ENCODE data around the gene CNTNAP2.

The CNTNAP2 gene

DNA sequence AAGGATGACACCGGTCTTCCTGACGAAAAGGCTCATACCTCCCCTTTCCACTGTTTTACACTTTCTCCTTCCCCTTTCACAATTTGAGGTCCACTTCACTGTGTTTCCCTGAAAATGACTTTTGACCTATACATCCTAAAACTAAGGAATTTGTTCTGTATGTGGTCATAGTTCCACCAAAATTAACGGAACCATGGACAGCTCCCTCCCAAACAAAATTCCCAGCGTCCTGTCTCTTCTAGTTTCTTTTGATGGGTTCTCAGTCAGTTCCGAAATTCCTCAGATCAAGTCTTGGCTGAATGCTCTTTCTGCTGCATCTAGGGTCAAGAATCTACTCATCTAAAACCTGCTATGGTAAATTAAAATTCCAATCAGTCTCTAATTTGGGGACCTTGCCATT, 1191.9 kb downstream of the CNTNAP2 start:
- Histone ChIP-seq H3K4me1 (ENCODE audit: control insufficient read depth, insufficient read depth, low read length, poor library complexity, severe bottlenecking) (no peaks in the 10 kb centered on the region), H3K4me3 (ENCODE audit: extremely low read depth, insufficient read depth, low read length, poor library complexity, severe bottlenecking) (no peak overlapping the region), H3K27ac (ENCODE audit: low read depth, low read length, severe bottlenecking) (no peak overlapping the region), H3K36me3 (ENCODE audit: control insufficient read depth, insufficient read depth, low read length) (no peaks in the 10 kb centered on the region), H3K9me3 (ENCODE audit: control insufficient read depth, low read length) (no peaks in the 10 kb centered on the region)
- 55 to 90% methylated on average over 2 of the region's 5 CpGs for WGBS, 2 experiments (ENCODE audit: insufficient coverage in 2 of 2)

DNA sequence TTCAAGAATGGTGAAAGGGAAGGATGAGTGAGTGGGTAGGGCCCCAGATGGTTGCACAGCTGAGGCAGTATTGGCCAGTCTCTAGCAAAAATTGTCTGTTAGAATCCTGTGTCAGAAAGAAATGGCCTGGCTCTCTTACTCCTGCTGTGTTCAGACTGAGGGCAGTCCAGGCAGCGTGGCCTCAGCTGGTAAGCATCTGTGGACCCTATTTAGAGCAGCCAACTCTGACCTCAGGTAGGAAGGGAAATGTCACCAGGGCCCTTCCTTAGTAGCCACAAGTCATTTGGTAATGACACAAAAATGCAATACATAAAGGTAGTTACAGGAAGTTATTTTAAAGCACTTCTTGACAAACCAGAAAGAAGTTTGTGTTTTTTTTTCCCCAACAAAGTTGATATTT, 1194.7 kb downstream of the CNTNAP2 start:
- Histone ChIP-seq H3K36me3 (ENCODE audit: control insufficient read depth, insufficient read depth, low read length) (no peaks in the 10 kb centered on the region), H3K4me3 (ENCODE audit: extremely low read depth, insufficient read depth, low read length, poor library complexity, severe bottlenecking) (no peak overlapping the region), H3K4me1 (ENCODE audit: control insufficient read depth, insufficient read depth, low read length, poor library complexity, severe bottlenecking) (no peaks in the 10 kb centered on the region), H3K9me3 (ENCODE audit: control insufficient read depth, low read length) (no peaks in the 10 kb centered on the region), H3K27ac (ENCODE audit: low read depth, low read length, severe bottlenecking) (no peak overlapping the region)
- 71 to 75% methylated on average over 1 of the region's 1 CpG for WGBS, 2 experiments (ENCODE audit: insufficient coverage in 2 of 2)

DNA sequence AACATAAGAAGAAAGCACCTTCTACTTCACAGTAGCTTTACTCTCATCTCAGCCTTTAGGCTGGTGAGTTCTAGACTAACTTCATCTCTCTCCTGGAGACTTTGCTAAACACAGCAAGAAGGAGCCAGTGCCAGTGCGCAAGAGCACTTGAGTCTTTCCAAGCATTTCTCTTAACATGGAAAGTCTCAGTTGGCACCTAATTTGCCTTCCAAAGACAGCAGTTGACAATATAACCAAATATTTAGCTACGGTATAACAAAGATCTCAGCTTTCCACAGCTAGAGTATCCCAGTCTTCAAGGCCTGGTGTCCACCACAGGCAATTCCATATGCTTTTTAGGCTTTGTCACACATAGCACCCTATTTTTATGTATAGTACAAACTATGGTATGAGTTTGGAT, 1204.9 kb downstream of the CNTNAP2 start:
- no peak overlapping the region for H3K4me3 ChIP-seq (ENCODE audit: extremely low read depth, insufficient read depth, low read length, poor library complexity, severe bottlenecking)
- no peaks in the 10 kb centered on the region for H3K9me3 ChIP-seq (ENCODE audit: control insufficient read depth, low read length)
- 100% methylated on average over 2 of the region's 2 CpGs for WGBS, 2 experiments (ENCODE audit: insufficient coverage in 2 of 2)
- H3K4me1 ChIP-seq (ENCODE audit: control insufficient read depth, insufficient read depth, low read length, poor library complexity, severe bottlenecking) = no peaks in the 10 kb centered on the region
- no peaks in the 10 kb centered on the region for H3K36me3 ChIP-seq (ENCODE audit: control insufficient read depth, insufficient read depth, low read length)
- H3K27ac ChIP-seq (ENCODE audit: low read depth, low read length, severe bottlenecking) = no peak overlapping the region

DNA sequence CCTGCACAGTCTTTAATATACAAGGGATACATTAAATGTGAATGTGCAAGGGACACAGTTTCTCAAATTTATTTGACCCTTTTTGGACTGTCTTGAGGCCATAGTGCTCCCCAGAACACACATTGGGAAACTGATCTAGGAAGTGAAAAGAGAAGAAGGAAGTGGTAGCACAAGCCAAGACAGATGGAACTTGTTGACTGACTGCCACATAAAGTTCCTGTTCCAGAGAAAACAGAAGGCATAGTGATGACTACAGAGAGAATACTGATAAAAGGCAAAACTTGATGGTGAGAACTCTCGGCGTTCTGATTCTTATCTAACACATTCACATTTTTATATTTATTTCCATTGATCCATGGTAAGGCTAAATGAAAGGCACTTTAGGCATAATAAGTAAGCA, 1216.4 kb downstream of the CNTNAP2 start:
- Histone ChIP-seq H3K4me1 (ENCODE audit: control insufficient read depth, insufficient read depth, low read length, poor library complexity, severe bottlenecking) (no peaks in the 10 kb centered on the region), H3K27ac (ENCODE audit: low read depth, low read length, severe bottlenecking) (no peak overlapping the region), H3K9me3 (ENCODE audit: control insufficient read depth, low read length) (peaks cover 3% of the 10 kb centered on the region), H3K4me3 (ENCODE audit: extremely low read depth, insufficient read depth, low read length, poor library complexity, severe bottlenecking) (no peak overlapping the region), H3K36me3 (ENCODE audit: control insufficient read depth, insufficient read depth, low read length) (no peaks in the 10 kb centered on the region)
- WGBS, 2 experiments (ENCODE audit: insufficient coverage in 2 of 2) = no CpG with 5 or more reads among the region's 2 CpGs

DNA sequence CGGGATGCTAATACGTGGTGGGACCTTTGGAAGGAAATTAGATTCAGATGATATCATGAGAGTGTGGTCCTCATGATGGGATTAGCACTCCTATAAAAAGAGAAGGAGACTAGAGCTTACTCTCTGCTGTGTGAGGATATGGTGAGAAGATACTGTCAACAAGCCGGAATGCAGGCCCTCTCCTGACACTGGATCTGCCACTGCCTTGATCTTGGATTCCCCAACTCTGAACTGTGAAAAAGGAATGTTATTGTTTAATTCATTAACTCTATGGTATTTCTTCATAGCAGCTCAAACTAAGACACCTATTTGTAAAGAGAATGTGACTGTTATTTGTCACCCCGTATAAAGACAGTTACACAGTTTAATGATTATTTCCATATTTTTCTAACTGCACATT, 1246.5 kb downstream of the CNTNAP2 start:
- WGBS, 2 experiments (ENCODE audit: insufficient coverage in 2 of 2) = 100% methylated on average over 2 of the region's 4 CpGs; no CpG with 5 or more reads in 1 of the 2 experiments
- Histone ChIP-seq H3K27ac (ENCODE audit: low read depth, low read length, severe bottlenecking) (no peak overlapping the region), H3K4me1 (ENCODE audit: control insufficient read depth, insufficient read depth, low read length, poor library complexity, severe bottlenecking) (no peaks in the 10 kb centered on the region)

DNA sequence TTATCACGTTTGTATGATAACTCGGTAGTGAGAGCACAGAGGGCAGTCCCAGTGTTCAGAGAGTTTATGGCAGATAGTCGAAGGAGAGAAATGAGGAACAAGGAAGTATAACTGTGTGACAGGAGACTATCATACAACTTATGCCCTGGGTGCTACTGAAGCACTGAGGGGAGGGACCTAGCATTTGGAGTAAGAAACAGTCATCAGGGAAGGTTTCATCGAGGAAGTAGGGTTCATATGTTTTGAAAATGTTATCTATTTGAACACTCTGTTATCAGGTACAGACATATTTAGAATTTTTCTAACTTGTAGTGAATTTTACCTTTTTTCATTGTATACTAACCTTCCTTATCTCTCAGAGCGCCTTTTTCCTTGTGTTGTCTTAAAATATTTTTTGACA, 1259.6 kb downstream of the CNTNAP2 start:
- H3K4me3 ChIP-seq (ENCODE audit: extremely low read depth, insufficient read depth, low read length, poor library complexity, severe bottlenecking) = no peak overlapping the region
- H3K9me3 ChIP-seq (ENCODE audit: control insufficient read depth, low read length) = no peaks in the 10 kb centered on the region
- no peaks in the 10 kb centered on the region for H3K4me1 ChIP-seq (ENCODE audit: control insufficient read depth, insufficient read depth, low read length, poor library complexity, severe bottlenecking)
- no peak overlapping the region for H3K27ac ChIP-seq (ENCODE audit: low read depth, low read length, severe bottlenecking)
- WGBS, 2 experiments (ENCODE audit: insufficient coverage in 2 of 2) = 87% methylated on average over 3 of the region's 5 CpGs; no CpG with 5 or more reads in 1 of the 2 experiments
- H3K36me3 ChIP-seq (ENCODE audit: control insufficient read depth, insufficient read depth, low read length) = no peaks in the 10 kb centered on the region

More for the DNA sequence above, 1246.5 kb downstream of the CNTNAP2 start:
- H3K4me3 ChIP-seq (ENCODE audit: extremely low read depth, insufficient read depth, low read length, poor library complexity, severe bottlenecking) = no peak overlapping the region
- H3K9me3 ChIP-seq (ENCODE audit: control insufficient read depth, low read length) = no peaks in the 10 kb centered on the region
- H3K36me3 ChIP-seq (ENCODE audit: control insufficient read depth, insufficient read depth, low read length) = no peaks in the 10 kb centered on the region

DNA sequence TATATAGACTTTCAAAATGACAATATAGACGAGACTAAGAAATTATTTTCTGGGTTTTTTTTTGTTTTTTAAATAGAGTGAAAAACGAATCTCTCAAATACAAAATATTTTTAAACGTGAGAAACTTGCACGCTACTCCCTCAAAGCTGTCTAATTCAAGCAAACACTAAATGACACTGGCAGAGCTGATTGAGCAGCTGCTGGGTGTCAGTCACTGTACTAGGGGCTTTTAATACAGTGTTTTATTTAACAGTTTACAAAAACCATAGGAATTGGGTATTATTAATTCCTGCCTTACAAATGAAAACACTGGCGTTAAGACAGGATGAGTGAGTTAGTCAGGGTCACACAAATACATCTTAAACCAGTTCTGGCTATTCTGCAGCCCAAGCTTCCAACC, 1264.3 kb downstream of the CNTNAP2 start:
- WGBS, 2 experiments (ENCODE audit: insufficient coverage in 2 of 2) = no CpG with 5 or more reads among the region's 5 CpGs
- no peaks in the 10 kb centered on the region for H3K9me3 ChIP-seq (ENCODE audit: control insufficient read depth, low read length)
- no peaks in the 10 kb centered on the region for H3K36me3 ChIP-seq (ENCODE audit: control insufficient read depth, insufficient read depth, low read length)
- no peak overlapping the region for H3K4me3 ChIP-seq (ENCODE audit: extremely low read depth, insufficient read depth, low read length, poor library complexity, severe bottlenecking)
- H3K4me1 ChIP-seq (ENCODE audit: control insufficient read depth, insufficient read depth, low read length, poor library complexity, severe bottlenecking) = no peaks in the 10 kb centered on the region
- H3K27ac ChIP-seq (ENCODE audit: low read depth, low read length, severe bottlenecking) = no peak overlapping the region

DNA sequence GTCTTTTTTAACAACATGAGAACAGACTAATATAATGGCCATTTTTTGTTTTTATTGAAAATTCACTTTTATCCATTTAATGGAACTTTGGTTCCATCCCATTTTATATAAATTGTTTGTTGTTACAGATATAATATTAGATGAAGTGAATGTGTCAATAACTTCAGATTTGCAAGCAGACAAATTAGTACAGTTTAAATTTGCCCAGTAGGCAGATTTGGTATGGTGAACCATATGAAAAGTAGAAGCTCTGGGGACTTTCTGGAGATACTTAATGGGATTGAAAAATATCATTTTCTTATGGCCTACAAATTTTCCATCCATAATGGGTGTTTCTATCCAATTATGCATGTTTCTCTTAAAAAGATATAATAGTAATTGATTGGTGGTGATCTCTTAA, 1277.7 kb downstream of the CNTNAP2 start:
- H3K4me3 ChIP-seq (ENCODE audit: extremely low read depth, insufficient read depth, low read length, poor library complexity, severe bottlenecking) = no peak overlapping the region
- no peak overlapping the region for H3K27ac ChIP-seq (ENCODE audit: low read depth, low read length, severe bottlenecking)
- no peaks in the 10 kb centered on the region for H3K9me3 ChIP-seq (ENCODE audit: control insufficient read depth, low read length)
- H3K36me3 ChIP-seq (ENCODE audit: control insufficient read depth, insufficient read depth, low read length) = no peaks in the 10 kb centered on the region
- no peaks in the 10 kb centered on the region for H3K4me1 ChIP-seq (ENCODE audit: control insufficient read depth, insufficient read depth, low read length, poor library complexity, severe bottlenecking)

DNA sequence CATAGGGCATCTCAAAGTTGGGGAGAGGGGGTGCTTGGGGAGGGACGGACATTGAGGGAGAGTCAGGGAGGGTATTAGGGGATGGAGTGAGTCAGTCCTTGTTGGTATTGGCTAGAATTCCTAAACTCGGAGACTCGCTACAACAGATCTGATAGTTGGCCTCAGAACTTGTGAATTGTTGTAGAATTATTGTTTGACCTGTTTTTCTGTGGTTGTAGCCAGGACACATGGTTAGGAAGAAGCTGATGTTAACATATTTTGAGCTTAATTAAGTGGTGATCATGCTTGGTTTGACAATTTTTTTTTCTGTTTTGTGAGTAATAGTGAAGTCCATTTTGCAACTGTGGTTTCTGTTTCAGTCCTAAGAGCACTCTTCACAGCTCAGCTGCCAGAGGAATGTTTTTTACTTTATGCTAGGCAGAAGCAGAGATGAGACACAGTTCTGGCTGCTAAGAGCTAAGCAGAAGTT, 1283.7 kb downstream of the CNTNAP2 start:
- no peak overlapping the region for H3K4me3 ChIP-seq (ENCODE audit: extremely low read depth, insufficient read depth, low read length, poor library complexity, severe bottlenecking)
- WGBS, 2 experiments (ENCODE audit: insufficient coverage in 2 of 2) = 54 to 56% methylated on average over 3 of the region's 3 CpGs
- no peaks in the 10 kb centered on the region for H3K36me3 ChIP-seq (ENCODE audit: control insufficient read depth, insufficient read depth, low read length)
- H3K27ac ChIP-seq (ENCODE audit: low read depth, low read length, severe bottlenecking) = no peak overlapping the region
- no peaks in the 10 kb centered on the region for H3K4me1 ChIP-seq (ENCODE audit: control insufficient read depth, insufficient read depth, low read length, poor library complexity, severe bottlenecking)
- no peaks in the 10 kb centered on the region for H3K9me3 ChIP-seq (ENCODE audit: control insufficient read depth, low read length)

DNA sequence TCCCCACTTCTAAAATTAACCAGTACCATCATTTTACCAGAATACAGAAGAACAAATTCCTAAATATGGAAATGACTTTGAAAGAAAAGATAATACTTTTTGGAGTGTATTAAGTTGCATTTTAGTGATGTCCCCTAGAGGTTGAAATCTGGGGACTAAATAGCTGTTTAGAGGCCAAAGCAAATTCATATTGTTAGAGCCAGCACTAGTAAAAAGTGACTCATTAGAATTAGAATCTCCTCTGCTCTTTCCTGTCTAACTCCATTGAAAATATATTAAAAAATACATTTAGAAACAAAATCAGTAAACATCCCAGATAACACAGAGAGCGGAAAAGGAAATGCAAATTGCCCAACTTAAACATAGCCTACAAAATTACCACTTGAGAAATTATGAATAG, 1284.3 kb downstream of the CNTNAP2 start:
- Histone ChIP-seq H3K4me3 (ENCODE audit: extremely low read depth, insufficient read depth, low read length, poor library complexity, severe bottlenecking) (no peak overlapping the region), H3K36me3 (ENCODE audit: control insufficient read depth, insufficient read depth, low read length) (no peaks in the 10 kb centered on the region), H3K4me1 (ENCODE audit: control insufficient read depth, insufficient read depth, low read length, poor library complexity, severe bottlenecking) (no peaks in the 10 kb centered on the region), H3K9me3 (ENCODE audit: control insufficient read depth, low read length) (no peaks in the 10 kb centered on the region), H3K27ac (ENCODE audit: low read depth, low read length, severe bottlenecking) (no peak overlapping the region)
- WGBS, 2 experiments (ENCODE audit: insufficient coverage in 2 of 2) = no CpG with 5 or more reads among the region's 1 CpG

DNA sequence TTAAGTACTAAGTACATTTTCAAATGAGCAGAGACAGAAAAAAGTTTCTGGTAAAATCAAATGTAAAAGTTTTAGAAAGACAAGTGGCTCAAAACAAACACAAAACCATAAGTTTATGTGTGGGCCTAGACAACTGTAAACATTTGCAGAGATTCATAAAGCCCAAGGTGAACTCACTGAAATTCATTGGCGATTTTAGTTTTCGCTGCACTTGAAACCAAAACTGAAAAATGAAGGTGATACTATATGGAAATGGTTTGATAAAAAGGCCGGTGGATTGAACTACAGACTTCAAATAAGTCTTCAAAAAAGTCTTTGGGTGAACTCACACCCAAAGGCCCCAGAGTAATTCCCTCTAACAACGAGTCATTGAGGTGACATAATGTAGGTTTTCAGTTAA, 1289.0 kb downstream of the CNTNAP2 start:
- Histone ChIP-seq H3K4me3 (ENCODE audit: extremely low read depth, insufficient read depth, low read length, poor library complexity, severe bottlenecking) (no peak overlapping the region), H3K9me3 (ENCODE audit: control insufficient read depth, low read length) (no peaks in the 10 kb centered on the region), H3K36me3 (ENCODE audit: control insufficient read depth, insufficient read depth, low read length) (no peaks in the 10 kb centered on the region), H3K4me1 (ENCODE audit: control insufficient read depth, insufficient read depth, low read length, poor library complexity, severe bottlenecking) (no peaks in the 10 kb centered on the region), H3K27ac (ENCODE audit: low read depth, low read length, severe bottlenecking) (no peak overlapping the region)
- 100% methylated on average over 2 of the region's 4 CpGs; no CpG with 5 or more reads in 1 of the 2 experiments for WGBS, 2 experiments (ENCODE audit: insufficient coverage in 2 of 2)
